HG02642 (cell line): Measurements from ENCODE around the gene IFNB1.

Source experiments
- ATAC-seq: cut with Tn5 transposase; IDR thresholded peaks from one replicate; pipeline ENCODE4 v1.9.1; 2021; ENCODE audit warnings: mild to moderate bottlenecking; ENCODE audit not compliant: unreplicated experiment, poor library complexity

Gene IFNB1

GRCh38 chr9:21075484-21075883 is 2.3 kb downstream of the IFNB1 start:
- no peak for ATAC-seq

- ATAC-seq: no peak
Observed at GRCh38 chr9:21070906-21071305, 6.8 kb downstream of the IFNB1 start.

GRCh38 chr9:21070171-21070571 is 7.6 kb downstream of the IFNB1 start:
- no peak for ATAC-seq

- peak; percentile 69 for ATAC-seq
Observed at GRCh38 chr9:21060919-21061561, 16.7 kb downstream of the IFNB1 start.

- ATAC-seq: no peak
Observed at GRCh38 chr9:21056931-21057330, 20.8 kb downstream of the IFNB1 start.

GRCh38 chr9:21053851-21054250 is 23.9 kb downstream of the IFNB1 start:
- no peak for ATAC-seq

- no peak for ATAC-seq
Observed at GRCh38 chr9:21047281-21047691, 30.5 kb downstream of the IFNB1 start.

DNA sequence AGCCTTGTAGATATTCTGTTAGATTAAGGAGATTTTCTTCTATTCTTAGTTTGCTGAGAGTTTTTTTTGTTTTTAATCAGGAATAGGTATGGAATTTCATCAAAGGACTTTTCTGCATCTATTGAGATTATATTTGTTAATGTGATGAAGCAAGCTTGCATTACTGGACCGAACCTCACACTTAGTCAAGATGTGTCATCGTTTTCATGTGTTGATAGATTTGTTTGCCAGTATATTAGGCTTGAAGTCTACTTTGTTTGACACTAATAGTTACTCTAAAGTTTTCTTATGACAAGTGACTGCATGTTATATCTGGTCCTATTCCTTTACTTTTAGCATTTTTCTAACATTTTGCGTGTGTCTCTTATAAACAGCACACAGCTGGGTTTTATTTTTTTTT is 33.9 kb downstream of the IFNB1 start:
- ATAC-seq: no peak

DNA sequence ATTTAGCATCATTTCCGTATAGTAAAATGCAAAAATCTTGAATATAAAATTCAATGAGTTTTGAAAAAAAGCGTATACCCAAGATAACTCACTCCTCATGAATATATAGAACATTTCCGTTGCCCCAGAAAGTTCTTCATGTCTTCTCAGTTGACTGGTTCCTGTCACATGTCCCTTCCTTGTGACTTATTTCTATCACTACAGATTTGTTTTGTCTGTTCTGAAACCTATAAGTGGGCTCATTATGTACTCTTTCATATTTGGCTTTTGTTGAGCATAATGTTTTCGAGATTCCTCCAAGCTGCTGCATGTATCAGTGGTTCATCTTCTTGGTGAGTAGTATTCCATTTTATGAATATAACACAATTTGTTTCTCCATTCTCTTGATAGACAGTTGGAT is 35.3 kb downstream of the IFNB1 start:
- no peak for ATAC-seq

DNA sequence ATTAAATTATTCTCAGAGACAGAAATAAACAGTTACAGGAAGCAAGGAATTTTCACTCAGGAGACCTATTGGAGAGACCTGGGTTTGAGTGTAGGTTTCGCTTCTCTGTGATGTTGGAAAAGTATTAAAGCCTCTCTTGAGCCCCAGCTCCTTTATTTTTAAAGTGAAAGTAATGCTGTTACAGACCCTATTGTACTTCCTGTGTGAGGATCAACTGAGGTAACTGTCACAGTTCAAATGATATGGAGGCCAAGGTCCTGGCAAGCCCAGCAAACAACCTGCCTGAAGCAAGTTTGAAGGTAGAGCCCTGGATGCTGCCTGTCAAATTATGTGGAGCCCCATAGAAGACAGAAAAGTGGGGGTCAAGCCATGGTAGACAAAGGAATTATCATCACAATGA is 38.4 kb downstream of the IFNB1 start:
- no peak for ATAC-seq

DNA sequence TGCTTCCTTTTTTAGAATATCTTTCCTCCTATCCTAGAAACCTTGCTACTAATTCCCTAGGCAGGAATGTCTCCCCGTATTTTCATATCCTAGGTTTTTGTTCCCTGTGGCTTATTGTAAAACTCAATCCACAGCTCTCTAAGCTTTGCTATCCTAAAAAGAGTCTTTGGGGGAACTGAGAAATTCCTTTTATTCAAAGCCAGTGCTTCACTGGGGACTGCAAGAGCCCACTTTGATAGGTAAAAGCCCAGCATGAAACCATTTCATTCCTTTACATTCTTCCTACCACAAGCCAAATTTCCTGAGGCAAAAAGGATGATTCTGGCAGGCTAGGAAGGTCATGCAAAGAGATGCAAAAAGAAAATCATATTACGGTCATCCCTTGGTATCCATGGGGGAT is 40.5 kb downstream of the IFNB1 start:
- ATAC-seq: no peak

GRCh38 chr9:21031808-21032183 is 45.9 kb downstream of the IFNB1 start:
- no peak for ATAC-seq

GRCh38 chr9:21031091-21031807 is 46.5 kb downstream of the IFNB1 start, which contains the start of gene HACD4:
TSS of gene HACD4 (minus strand) at chr9:21031640. CDS start at chr9:21031590, 50 bp downstream.
- ATAC-seq: peak; percentile 86

GRCh38 chr9:21030389-21031035 is 47.2 kb downstream of the IFNB1 start:
- peak; percentile 73 for ATAC-seq

- no peak for ATAC-seq
Observed at GRCh38 chr9:21029661-21030060, 48.1 kb downstream of the IFNB1 start.

- no peak for ATAC-seq
Observed at GRCh38 chr9:21028466-21028865, 49.3 kb downstream of the IFNB1 start.

GRCh38 chr9:21027295-21027694 is 50.4 kb downstream of the IFNB1 start:
- ATAC-seq: no peak
